ENCODE measurements around the gene PEX19. TPM values are rescaled to one million over a fixed set of nuclear protein-coding genes. Genes with fewer than 3 reads are reported as not detected.
A peak's percentile ranks its signal among the peaks of the same experiment; 100 is the strongest.

PEX19 gene
- polyA plus RNA-seq, 1 donor from 2014 or later: 51.6 TPM

DNA sequence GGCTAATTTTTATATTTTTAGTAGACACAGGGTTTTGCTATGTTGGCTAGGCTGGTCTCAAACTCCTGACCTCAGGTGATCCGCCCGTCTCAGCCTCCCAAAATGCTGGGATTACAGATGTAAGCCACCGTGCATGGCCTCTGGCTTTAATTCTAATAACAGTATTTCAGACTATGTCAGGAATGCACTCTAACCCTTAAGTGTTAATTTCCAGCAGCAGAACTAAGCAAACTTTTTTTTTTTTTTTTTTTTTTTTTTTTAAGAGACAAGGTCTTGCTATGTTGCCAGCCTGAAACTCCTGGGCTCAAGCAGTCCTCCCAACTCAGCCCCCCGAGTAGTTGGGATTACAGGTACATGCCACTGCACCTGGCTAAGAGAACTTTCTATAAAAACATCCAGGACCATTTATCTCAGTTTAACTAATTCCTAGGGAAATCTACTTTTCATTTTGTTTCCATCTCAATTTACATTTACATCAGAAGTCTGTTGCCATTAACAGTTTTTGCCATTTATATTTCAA lies 29.1 kb downstream of the PEX19 start:
- no peak overlapping the region for H3K4me2 ChIP-seq (ENCODE audit: low read length)
- no peak overlapping the region for H3K9ac ChIP-seq (ENCODE audit: low read length)
- no peaks in the 10 kb centered on the region for H3F3A ChIP-seq (ENCODE audit: insufficient read depth, low read length, poor library complexity, severe bottlenecking)
- H2AFZ ChIP-seq (ENCODE audit: low read depth, low read length): no peak overlapping the region
- H3K27me3 ChIP-seq (ENCODE audit: insufficient read depth, low read depth, low read length): no peaks in the 10 kb centered on the region
- TF ChIP-seq TAF1 (IDR thresholded peaks at IDR 0.05; ENCODE audit: low read depth) (no peak), EZH2 (IDR thresholded peaks at IDR 0.05; ENCODE audit: borderline replicate concordance, insufficient read depth, low read length, poor library complexity, severe bottlenecking) (no peak), MXI1 (conservative IDR thresholded peaks at IDR 0.05; ENCODE audit: poor library complexity, severe bottlenecking) (no peak), SMC3 (conservative IDR thresholded peaks at IDR 0.05; ENCODE audit: poor library complexity) (no peak), POLR2AphosphoS5 (IDR thresholded peaks at IDR 0.05) (no peak), RAD21 (conservative IDR thresholded peaks at IDR 0.05) (no peak), EP300 (conservative IDR thresholded peaks at IDR 0.05; ENCODE audit: poor library complexity, severe bottlenecking) (no peak)
- TF ChIP-seq, protein P1, sequence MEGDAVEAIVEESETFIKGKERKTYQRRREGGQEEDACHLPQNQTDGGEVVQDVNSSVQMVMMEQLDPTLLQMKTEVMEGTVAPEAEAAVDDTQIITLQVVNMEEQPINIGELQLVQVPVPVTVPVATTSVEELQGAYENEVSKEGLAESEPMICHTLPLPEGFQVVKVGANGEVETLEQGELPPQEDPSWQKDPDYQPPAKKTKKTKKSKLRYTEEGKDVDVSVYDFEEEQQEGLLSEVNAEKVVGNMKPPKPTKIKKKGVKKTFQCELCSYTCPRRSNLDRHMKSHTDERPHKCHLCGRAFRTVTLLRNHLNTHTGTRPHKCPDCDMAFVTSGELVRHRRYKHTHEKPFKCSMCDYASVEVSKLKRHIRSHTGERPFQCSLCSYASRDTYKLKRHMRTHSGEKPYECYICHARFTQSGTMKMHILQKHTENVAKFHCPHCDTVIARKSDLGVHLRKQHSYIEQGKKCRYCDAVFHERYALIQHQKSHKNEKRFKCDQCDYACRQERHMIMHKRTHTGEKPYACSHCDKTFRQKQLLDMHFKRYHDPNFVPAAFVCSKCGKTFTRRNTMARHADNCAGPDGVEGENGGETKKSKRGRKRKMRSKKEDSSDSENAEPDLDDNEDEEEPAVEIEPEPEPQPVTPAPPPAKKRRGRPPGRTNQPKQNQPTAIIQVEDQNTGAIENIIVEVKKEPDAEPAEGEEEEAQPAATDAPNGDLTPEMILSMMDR (IDR thresholded peaks at IDR 0.05; ENCODE audit: poor library complexity, severe bottlenecking): no peak
- TF ChIP-seq, protein P2, sequence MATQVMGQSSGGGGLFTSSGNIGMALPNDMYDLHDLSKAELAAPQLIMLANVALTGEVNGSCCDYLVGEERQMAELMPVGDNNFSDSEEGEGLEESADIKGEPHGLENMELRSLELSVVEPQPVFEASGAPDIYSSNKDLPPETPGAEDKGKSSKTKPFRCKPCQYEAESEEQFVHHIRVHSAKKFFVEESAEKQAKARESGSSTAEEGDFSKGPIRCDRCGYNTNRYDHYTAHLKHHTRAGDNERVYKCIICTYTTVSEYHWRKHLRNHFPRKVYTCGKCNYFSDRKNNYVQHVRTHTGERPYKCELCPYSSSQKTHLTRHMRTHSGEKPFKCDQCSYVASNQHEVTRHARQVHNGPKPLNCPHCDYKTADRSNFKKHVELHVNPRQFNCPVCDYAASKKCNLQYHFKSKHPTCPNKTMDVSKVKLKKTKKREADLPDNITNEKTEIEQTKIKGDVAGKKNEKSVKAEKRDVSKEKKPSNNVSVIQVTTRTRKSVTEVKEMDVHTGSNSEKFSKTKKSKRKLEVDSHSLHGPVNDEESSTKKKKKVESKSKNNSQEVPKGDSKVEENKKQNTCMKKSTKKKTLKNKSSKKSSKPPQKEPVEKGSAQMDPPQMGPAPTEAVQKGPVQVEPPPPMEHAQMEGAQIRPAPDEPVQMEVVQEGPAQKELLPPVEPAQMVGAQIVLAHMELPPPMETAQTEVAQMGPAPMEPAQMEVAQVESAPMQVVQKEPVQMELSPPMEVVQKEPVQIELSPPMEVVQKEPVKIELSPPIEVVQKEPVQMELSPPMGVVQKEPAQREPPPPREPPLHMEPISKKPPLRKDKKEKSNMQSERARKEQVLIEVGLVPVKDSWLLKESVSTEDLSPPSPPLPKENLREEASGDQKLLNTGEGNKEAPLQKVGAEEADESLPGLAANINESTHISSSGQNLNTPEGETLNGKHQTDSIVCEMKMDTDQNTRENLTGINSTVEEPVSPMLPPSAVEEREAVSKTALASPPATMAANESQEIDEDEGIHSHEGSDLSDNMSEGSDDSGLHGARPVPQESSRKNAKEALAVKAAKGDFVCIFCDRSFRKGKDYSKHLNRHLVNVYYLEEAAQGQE (IDR thresholded peaks at IDR 0.05; ENCODE audit: borderline replicate concordance): no peak
- H3K4me3 ChIP-seq (ENCODE audit: low read length): no peak overlapping the region
- no peaks in the 10 kb centered on the region for H3K36me3 ChIP-seq (ENCODE audit: insufficient read depth, low read length)
- no peaks in the 10 kb centered on the region for H4K20me1 ChIP-seq (ENCODE audit: insufficient read depth)
- no peaks in the 10 kb centered on the region for H3K9me3 ChIP-seq (ENCODE audit: low read length)
- H3K27ac ChIP-seq (ENCODE audit: low read length): no peak overlapping the region
- peaks cover 33% of the 10 kb centered on the region for H3K79me2 ChIP-seq (replicated peaks; ENCODE audit: insufficient read depth, low read length)
- H3K9me2 ChIP-seq (ENCODE audit: insufficient read depth, low read length): no peaks in the 10 kb centered on the region

DNA sequence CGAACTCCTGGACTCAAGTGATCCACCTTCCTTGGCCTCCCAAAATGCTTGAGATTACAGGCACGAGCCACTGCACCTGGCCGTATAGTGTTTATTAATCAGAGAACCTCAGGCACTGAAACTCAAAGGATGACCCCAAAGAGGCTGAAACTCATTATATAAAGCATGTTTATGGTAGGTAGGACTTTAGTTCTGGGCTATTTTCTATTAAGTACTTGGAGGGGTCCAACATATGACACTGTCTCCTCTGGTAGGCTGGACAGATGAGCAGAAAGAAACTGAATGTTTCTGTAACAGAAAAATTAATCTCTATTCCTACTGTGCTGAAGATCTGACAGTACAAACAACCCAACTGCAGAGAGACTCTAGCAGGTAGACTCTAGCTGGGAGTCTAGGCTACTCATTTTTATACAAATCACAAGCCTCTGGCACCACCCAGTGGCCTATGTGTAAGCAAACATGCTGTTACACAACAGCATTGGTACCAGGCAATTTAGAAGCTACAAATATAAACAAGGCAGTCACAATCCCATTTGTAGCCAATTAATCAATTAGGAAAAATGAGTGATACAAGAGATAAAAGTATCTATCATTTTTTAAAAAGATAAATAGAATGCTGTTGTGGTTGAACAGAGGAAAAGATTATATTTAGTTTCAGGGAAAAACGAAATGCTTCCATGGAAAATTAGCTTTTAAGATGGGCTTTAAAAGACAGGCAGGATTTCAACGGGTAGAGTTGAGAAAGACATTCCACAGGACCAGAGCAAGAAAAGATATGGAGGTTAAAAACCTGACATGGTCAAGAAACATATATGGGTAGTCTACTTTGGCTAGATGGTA lies 33.0 kb downstream of the PEX19 start:
- Histone ChIP-seq H3K79me2 (replicated peaks; ENCODE audit: insufficient read depth, low read length) (peaks cover 21% of the 10 kb centered on the region), H3K4me2 (ENCODE audit: low read length) (no peak overlapping the region), H3K27ac (ENCODE audit: low read length) (no peak overlapping the region), H3K9ac (ENCODE audit: low read length) (no peak overlapping the region), H4K20me1 (ENCODE audit: insufficient read depth) (no peaks in the 10 kb centered on the region), H3K9me3 (ENCODE audit: low read length) (no peaks in the 10 kb centered on the region), H3K4me3 (ENCODE audit: low read length) (no peak overlapping the region), H3K36me3 (ENCODE audit: insufficient read depth, low read length) (no peaks in the 10 kb centered on the region), H3K9me2 (ENCODE audit: insufficient read depth, low read length) (no peaks in the 10 kb centered on the region), H3F3A (ENCODE audit: insufficient read depth, low read length, poor library complexity, severe bottlenecking) (no peaks in the 10 kb centered on the region), H3K27me3 (ENCODE audit: insufficient read depth, low read depth, low read length) (no peaks in the 10 kb centered on the region), H2AFZ (ENCODE audit: low read depth, low read length) (no peak overlapping the region)
- TF ChIP-seq EZH2 (IDR thresholded peaks at IDR 0.05; ENCODE audit: borderline replicate concordance, insufficient read depth, low read length, poor library complexity, severe bottlenecking) (no peak), RAD21 (conservative IDR thresholded peaks at IDR 0.05) (peak; percentile 94), SMC3 (conservative IDR thresholded peaks at IDR 0.05; ENCODE audit: poor library complexity) (peak; percentile 94), MXI1 (conservative IDR thresholded peaks at IDR 0.05; ENCODE audit: poor library complexity, severe bottlenecking) (no peak)
- TF ChIP-seq, protein P1 (IDR thresholded peaks at IDR 0.05; ENCODE audit: poor library complexity, severe bottlenecking): peak; percentile 89

All from neural cell (in vitro differentiated cells).